RWPE1 (cell line): ENCODE measurements around the gene ERLIN1.

Experiments
- CTCF ChIA-PET: fragments of 350-600 bp; sonication (Branson Sonifier 250); formaldehyde crosslinking; extraction: SDS; loops from one replicate; lab custom pipeline; 2021; lab: Yijun Ruan, JAX
- POLR2A ChIA-PET: fragments of 400-600 bp; formaldehyde crosslinking; extraction: SDS; loops from one replicate; lab custom pipeline; 2020; ENCODE audit warnings: antibody characterized with exemption; ENCODE audit not compliant: low non-redundant PET; lab: Yijun Ruan, JAX
- DNase-seq: peaks from one replicate; pipeline ENCODE4 v3.0.0; 2012; ENCODE audit warnings: low spot score
- H3K27ac ChIP-seq: fragments of 450-650 bp; 2 replicates; pipeline ENCODE4 v1.5.1; 2017
- TF ChIP-seq, protein P1 (sequence below): fragments of 450-650 bp; conservative IDR thresholded peaks from 2 replicates; pipeline ENCODE4 v1.5.1; 2017; ENCODE audit warnings: low read depth, mild to moderate bottlenecking

The ERLIN1 gene

GRCh38 chr10:100185364-100186252 lies at the start of gene ERLIN1:
Gene ERLIN1 (minus strand): TSS chr10:100186029. CDS start chr10:100185626, 403 bp downstream.
- DNase-seq, result peak; percentile 96
- POLR2A ChIA-PET, result no interaction called here
- TF ChIP-seq, protein P1, sequence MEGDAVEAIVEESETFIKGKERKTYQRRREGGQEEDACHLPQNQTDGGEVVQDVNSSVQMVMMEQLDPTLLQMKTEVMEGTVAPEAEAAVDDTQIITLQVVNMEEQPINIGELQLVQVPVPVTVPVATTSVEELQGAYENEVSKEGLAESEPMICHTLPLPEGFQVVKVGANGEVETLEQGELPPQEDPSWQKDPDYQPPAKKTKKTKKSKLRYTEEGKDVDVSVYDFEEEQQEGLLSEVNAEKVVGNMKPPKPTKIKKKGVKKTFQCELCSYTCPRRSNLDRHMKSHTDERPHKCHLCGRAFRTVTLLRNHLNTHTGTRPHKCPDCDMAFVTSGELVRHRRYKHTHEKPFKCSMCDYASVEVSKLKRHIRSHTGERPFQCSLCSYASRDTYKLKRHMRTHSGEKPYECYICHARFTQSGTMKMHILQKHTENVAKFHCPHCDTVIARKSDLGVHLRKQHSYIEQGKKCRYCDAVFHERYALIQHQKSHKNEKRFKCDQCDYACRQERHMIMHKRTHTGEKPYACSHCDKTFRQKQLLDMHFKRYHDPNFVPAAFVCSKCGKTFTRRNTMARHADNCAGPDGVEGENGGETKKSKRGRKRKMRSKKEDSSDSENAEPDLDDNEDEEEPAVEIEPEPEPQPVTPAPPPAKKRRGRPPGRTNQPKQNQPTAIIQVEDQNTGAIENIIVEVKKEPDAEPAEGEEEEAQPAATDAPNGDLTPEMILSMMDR, result no peak
- H3K27ac ChIP-seq, result peak within 1 kb of the TSS; percentile 83
- CTCF ChIA-PET, result interaction anchor here (0.6 kb wide), 1 partner anchor 393 kb away, joined by 4 read pairs; no protein-coding TSS in a partner anchor

DNA sequence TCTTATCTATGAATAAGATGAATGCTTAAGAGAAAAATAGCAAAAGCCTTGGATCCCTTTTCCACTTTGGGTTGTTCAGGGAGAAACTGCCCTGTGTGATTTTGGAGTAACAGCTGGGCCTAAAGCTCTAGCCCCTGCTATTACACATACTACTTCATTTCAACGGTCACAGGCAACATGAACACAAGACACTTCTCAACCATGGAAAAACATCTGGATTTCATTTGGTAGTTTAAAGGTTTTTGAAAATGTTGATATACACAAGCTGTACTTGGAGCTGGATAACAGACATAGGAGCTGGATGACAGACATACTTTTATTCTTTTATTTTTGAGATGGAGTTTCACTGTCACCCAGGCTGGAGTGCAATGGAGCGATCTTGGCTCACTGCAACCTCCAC lies 46.3 kb upstream of the ERLIN1 start:
- ChIA-PET CTCF (interaction anchor here (0.7 kb wide), 1 partner anchor 25 kb away, joined by 3 read pairs; no protein-coding TSS in a partner anchor), POLR2A (no interaction called here)
- no peak for DNase-seq
- TF ChIP-seq, protein P1, result no peak
- H3K27ac ChIP-seq, result no peak overlapping the region

DNA sequence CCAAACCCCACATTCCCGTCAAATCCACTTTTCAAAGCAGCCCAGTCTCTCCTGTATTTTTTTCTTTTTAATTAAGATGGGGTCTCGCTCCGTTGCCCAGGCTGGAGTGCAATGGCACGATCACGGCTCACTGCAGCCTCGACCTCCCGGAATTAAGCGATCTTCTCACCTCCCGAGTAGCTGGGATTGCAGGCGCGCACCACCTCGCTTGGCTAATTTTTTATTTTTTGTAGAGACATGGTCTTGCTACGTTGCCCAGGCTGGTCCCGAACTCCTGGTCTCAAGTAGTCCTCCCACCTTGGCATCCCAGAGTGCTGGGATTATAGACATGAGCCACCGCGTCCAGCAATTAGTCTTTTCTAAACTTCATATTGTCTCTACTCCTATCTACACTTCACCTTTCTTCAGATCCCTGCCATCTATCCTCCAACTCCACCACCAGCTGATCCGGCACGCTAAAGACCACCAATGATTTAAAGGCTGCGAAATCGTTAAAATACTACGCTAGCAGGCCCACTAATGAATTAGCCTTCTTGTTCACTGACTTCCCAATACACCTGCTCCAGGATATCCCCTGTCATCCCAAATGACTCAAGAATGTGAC lies 44.1 kb upstream of the ERLIN1 start:
- TF ChIP-seq, protein P1, result no peak
- CTCF ChIA-PET, result no interaction called here
- POLR2A ChIA-PET, result no interaction called here
- peak overlapping the region; percentile 71 for H3K27ac ChIP-seq
- DNase-seq, result no peak

GRCh38 chr10:100223879-100224278 lies 38.0 kb upstream of the ERLIN1 start:
- ChIA-PET CTCF (no interaction called here), POLR2A (no interaction called here)
- TF ChIP-seq, protein P1, result no peak
- H3K27ac ChIP-seq, result no peak overlapping the region
- DNase-seq, result no peak

DNA sequence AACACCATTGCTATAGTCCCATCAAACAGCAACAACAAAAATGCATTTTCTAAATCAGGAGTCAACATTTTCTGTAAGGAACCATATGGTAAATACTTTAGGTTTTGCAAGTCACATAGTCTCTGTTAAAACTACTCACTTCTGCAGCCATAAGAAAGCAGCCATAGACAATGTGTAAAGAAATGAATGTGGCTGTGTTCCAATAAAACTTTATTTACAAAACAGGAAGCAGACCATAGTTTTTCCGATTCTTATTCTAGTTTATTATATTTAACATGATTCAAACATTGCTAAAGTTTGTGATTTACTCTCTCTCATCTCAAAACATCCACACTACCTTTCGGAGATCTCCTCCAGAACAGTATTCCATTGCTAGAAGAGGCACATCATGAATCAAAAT lies 36.7 kb upstream of the ERLIN1 start:
- TF ChIP-seq, protein P1, result no peak
- DNase-seq, result no peak
- CTCF ChIA-PET, result no interaction called here
- POLR2A ChIA-PET, result no interaction called here
- H3K27ac ChIP-seq, result no peak overlapping the region

GRCh38 chr10:100216006-100216405 lies 30.2 kb upstream of the ERLIN1 start:
- no peak for DNase-seq
- ChIA-PET CTCF (interaction anchor here (0.9 kb wide), 1 partner anchor 35 kb away, joined by 4 read pairs; no protein-coding TSS in a partner anchor), POLR2A (no interaction called here)
- H3K27ac ChIP-seq, result no peak overlapping the region
- TF ChIP-seq, protein P1, result no peak
